ENCODE data around the gene CRYGA. TPM values are rescaled to one million over a fixed set of nuclear protein-coding genes. Genes with fewer than 3 reads are reported as not detected.
"Not testable (repeated sequence)": the region's sequence is repeated elsewhere in the genome, so short reads cannot be mapped to it uniquely, and the experiment has no call there.

The CRYGA gene
- total RNA-seq, 1 experiment from 2014 or later = not detected

GRCh38 chr2:208125251-208125650 lies 38.1 kb downstream of the CRYGA start:
- no peaks in the 10 kb centered on the region for H3K4me1 ChIP-seq (ENCODE audit: insufficient read depth, low read length, poor library complexity, severe bottlenecking)
- no TSS peak for BruUV-seq (replicated peaks)
- H3K4me3 ChIP-seq (ENCODE audit: low read depth, low read length, poor library complexity, severe bottlenecking) = no peak overlapping the region
- no peak for DNase-seq (ENCODE audit: low spot score)
- H3K36me3 ChIP-seq (ENCODE audit: insufficient read depth, low read length, poor library complexity, severe bottlenecking) = no peaks in the 10 kb centered on the region
- TF ChIP-seq, protein P1, sequence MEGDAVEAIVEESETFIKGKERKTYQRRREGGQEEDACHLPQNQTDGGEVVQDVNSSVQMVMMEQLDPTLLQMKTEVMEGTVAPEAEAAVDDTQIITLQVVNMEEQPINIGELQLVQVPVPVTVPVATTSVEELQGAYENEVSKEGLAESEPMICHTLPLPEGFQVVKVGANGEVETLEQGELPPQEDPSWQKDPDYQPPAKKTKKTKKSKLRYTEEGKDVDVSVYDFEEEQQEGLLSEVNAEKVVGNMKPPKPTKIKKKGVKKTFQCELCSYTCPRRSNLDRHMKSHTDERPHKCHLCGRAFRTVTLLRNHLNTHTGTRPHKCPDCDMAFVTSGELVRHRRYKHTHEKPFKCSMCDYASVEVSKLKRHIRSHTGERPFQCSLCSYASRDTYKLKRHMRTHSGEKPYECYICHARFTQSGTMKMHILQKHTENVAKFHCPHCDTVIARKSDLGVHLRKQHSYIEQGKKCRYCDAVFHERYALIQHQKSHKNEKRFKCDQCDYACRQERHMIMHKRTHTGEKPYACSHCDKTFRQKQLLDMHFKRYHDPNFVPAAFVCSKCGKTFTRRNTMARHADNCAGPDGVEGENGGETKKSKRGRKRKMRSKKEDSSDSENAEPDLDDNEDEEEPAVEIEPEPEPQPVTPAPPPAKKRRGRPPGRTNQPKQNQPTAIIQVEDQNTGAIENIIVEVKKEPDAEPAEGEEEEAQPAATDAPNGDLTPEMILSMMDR (conservative IDR thresholded peaks at IDR 0.05; ENCODE audit: low read depth, low read length) = no peak
- TF ChIP-seq EZH2 (IDR thresholded peaks at IDR 0.05; ENCODE audit: borderline replicate concordance, low read depth, low read length, poor library complexity, severe bottlenecking) = no peak
- ChIA-PET POLR2A (ENCODE audit: low non-redundant PET) (interaction anchor here (0.7 kb wide), 2 partner anchors 179 to 414 kb away, joined by 6 to 10 read pairs; no protein-coding TSS in a partner anchor), CTCF (interaction anchor here (0.6 kb wide), 1 partner anchor 1730 kb away, joined by 3 read pairs; no protein-coding TSS in a partner anchor)
- H3K27me3 ChIP-seq (replicated peaks; ENCODE audit: insufficient read depth, low read depth, low read length, poor library complexity) = peaks cover 4% of the 10 kb centered on the region
- intact Hi-C loops (cut with micrococcal nuclease; ENCODE audit: unreplicated experiment) = no loop called here
- no peaks in the 10 kb centered on the region for H3K9me3 ChIP-seq (ENCODE audit: low read depth, low read length, poor library complexity, severe bottlenecking)
- no peak overlapping the region for H3K27ac ChIP-seq (ENCODE audit: low read depth, low read length, poor library complexity, severe bottlenecking)

- H3K9me3 ChIP-seq (ENCODE audit: low read depth, low read length, poor library complexity, severe bottlenecking); H3K27me3 ChIP-seq (replicated peaks; ENCODE audit: insufficient read depth, low read depth, low read length, poor library complexity); DNase-seq (ENCODE audit: low spot score); H3K4me1 ChIP-seq (ENCODE audit: insufficient read depth, low read length, poor library complexity, severe bottlenecking); H3K36me3 ChIP-seq (ENCODE audit: insufficient read depth, low read length, poor library complexity, severe bottlenecking); H3K27ac ChIP-seq (ENCODE audit: low read depth, low read length, poor library complexity, severe bottlenecking); intact Hi-C loops (cut with micrococcal nuclease; ENCODE audit: unreplicated experiment); POLR2A ChIA-PET (ENCODE audit: low non-redundant PET); H3K4me3 ChIP-seq (ENCODE audit: low read depth, low read length, poor library complexity, severe bottlenecking); BruUV-seq (replicated peaks): not testable (repeated sequence)
- CTCF ChIA-PET = interaction anchor here (0.6 kb wide), 1 partner anchor 1729 kb away, joined by 3 read pairs; no protein-coding TSS in a partner anchor
Observed at GRCh38 chr2:208124013-208124715, 39.2 kb downstream of the CRYGA start, which contains the start of gene CRYGD. Gene CRYGD (minus strand): TSS chr2:208124524. CDS start chr2:208124473, 51 bp downstream.

GRCh38 chr2:208122248-208122647 lies 41.1 kb downstream of the CRYGA start:
- H3K4me1 ChIP-seq (ENCODE audit: insufficient read depth, low read length, poor library complexity, severe bottlenecking) = no peaks in the 10 kb centered on the region
- intact Hi-C loops (cut with micrococcal nuclease; ENCODE audit: unreplicated experiment) = no loop called here
- H3K9me3 ChIP-seq (ENCODE audit: low read depth, low read length, poor library complexity, severe bottlenecking) = no peaks in the 10 kb centered on the region
- ChIA-PET POLR2A (ENCODE audit: low non-redundant PET) (no interaction called here), CTCF (no interaction called here)
- DNase-seq (ENCODE audit: low spot score) = no peak
- no TSS peak for BruUV-seq (replicated peaks)
- no peak overlapping the region for H3K27ac ChIP-seq (ENCODE audit: low read depth, low read length, poor library complexity, severe bottlenecking)
- H3K4me3 ChIP-seq (ENCODE audit: low read depth, low read length, poor library complexity, severe bottlenecking) = no peak overlapping the region
- peaks cover 4% of the 10 kb centered on the region for H3K27me3 ChIP-seq (replicated peaks; ENCODE audit: insufficient read depth, low read depth, low read length, poor library complexity)
- no peak for TF ChIP-seq EZH2 (IDR thresholded peaks at IDR 0.05; ENCODE audit: borderline replicate concordance, low read depth, low read length, poor library complexity, severe bottlenecking)
- TF ChIP-seq, protein P1 (conservative IDR thresholded peaks at IDR 0.05; ENCODE audit: low read depth, low read length) = no peak
- no peaks in the 10 kb centered on the region for H3K36me3 ChIP-seq (ENCODE audit: insufficient read depth, low read length, poor library complexity, severe bottlenecking)

- Histone ChIP-seq H3K4me1 (ENCODE audit: insufficient read depth, low read length, poor library complexity, severe bottlenecking) (no peaks in the 10 kb centered on the region), H3K4me3 (ENCODE audit: low read depth, low read length, poor library complexity, severe bottlenecking) (no peak overlapping the region), H3K27ac (ENCODE audit: low read depth, low read length, poor library complexity, severe bottlenecking) (no peak overlapping the region), H3K36me3 (ENCODE audit: insufficient read depth, low read length, poor library complexity, severe bottlenecking) (no peaks in the 10 kb centered on the region), H3K27me3 (replicated peaks; ENCODE audit: insufficient read depth, low read depth, low read length, poor library complexity) (no peaks in the 10 kb centered on the region), H3K9me3 (ENCODE audit: low read depth, low read length, poor library complexity, severe bottlenecking) (no peaks in the 10 kb centered on the region)
- ChIA-PET POLR2A (ENCODE audit: low non-redundant PET) (no interaction called here), CTCF (no interaction called here)
- no peak for TF ChIP-seq EZH2 (IDR thresholded peaks at IDR 0.05; ENCODE audit: borderline replicate concordance, low read depth, low read length, poor library complexity, severe bottlenecking)
- no TSS peak for BruUV-seq (replicated peaks)
- intact Hi-C loops (cut with micrococcal nuclease; ENCODE audit: unreplicated experiment) = no loop called here
- no peak for DNase-seq (ENCODE audit: low spot score)
Observed at GRCh38 chr2:208118918-208119317, 44.5 kb downstream of the CRYGA start.

GRCh38 chr2:208117390-208117789 lies 46.0 kb downstream of the CRYGA start:
- H3K27ac ChIP-seq (ENCODE audit: low read depth, low read length, poor library complexity, severe bottlenecking); POLR2A ChIA-PET (ENCODE audit: low non-redundant PET); H3K4me3 ChIP-seq (ENCODE audit: low read depth, low read length, poor library complexity, severe bottlenecking); intact Hi-C loops (cut with micrococcal nuclease; ENCODE audit: unreplicated experiment); H3K4me1 ChIP-seq (ENCODE audit: insufficient read depth, low read length, poor library complexity, severe bottlenecking); BruUV-seq (replicated peaks); H3K9me3 ChIP-seq (ENCODE audit: low read depth, low read length, poor library complexity, severe bottlenecking); H3K36me3 ChIP-seq (ENCODE audit: insufficient read depth, low read length, poor library complexity, severe bottlenecking); H3K27me3 ChIP-seq (replicated peaks; ENCODE audit: insufficient read depth, low read depth, low read length, poor library complexity); CTCF ChIA-PET; DNase-seq (ENCODE audit: low spot score): not testable (repeated sequence)
